Measurements from ENCODE around the gene GLI1. TPM values are rescaled to one million over a fixed set of nuclear protein-coding genes. Genes with fewer than 3 reads are reported as not detected.
"Not testable (repeated sequence)": the region's sequence is repeated elsewhere in the genome, so short reads cannot be mapped to it uniquely, and the experiment has no call there.

Gene GLI1
- 1 to 10 TPM in 1 of 2 donors, under 1 TPM in 1; 0.48 to 1.4 TPM for total RNA-seq

DNA sequence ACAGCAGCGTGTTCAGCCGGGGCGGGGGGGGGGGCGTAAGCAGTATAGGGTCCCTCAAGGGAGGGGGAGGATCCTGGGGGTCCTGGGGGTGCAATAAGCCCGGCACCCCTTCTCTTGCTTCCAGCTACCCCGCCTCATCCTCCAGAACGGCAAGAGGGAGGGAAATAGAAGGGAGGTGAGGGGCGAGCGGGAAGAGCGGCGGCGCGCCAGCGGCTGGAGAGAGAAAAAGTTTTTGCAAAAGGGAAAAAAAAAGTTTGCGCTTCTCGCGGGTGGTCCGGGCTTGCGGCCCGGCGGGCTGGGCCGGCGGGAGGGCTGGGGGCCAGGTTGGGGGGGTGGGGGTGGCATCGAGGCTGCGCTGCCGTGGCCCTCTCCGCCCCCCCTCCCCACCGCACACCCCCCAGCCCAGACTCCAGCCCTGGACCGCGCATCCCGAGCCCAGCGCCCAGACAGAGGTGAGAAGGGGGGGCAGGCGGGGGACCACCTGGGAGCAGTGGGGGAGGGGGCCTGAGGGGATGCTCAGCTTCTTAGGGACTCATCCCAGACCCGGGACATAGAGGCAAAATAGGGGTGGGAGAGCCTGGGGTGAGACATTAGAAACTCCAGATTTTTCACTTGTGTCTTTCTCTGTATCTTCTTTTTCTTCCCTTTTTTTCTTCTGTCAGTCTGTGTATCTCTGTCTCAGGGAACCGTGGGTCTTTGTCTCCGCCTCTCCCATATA is at the start of gene GLI1:
Gene GLI1, plus strand, starts transcription at position 36 of the 718 bp plus-strand sequence. CDS start 3,907 bp downstream, outside the sequence.
- peak; percentile 17 for ATAC-seq (replicated peaks)
- Mint-ChIP-seq H3K27me3 (peaks cover 12% of the 10 kb centered on the region), H3K4me3 (peak within 1 kb of the TSS; percentile 83), H3K4me1 (peaks cover 28% of the 10 kb centered on the region), H3K36me3 (ENCODE audit: low read depth) (no peaks in the 10 kb centered on the region), H3K9me3 (no peaks in the 10 kb centered on the region), H3K27ac (peak within 1 kb of the TSS; percentile 97)

DNA sequence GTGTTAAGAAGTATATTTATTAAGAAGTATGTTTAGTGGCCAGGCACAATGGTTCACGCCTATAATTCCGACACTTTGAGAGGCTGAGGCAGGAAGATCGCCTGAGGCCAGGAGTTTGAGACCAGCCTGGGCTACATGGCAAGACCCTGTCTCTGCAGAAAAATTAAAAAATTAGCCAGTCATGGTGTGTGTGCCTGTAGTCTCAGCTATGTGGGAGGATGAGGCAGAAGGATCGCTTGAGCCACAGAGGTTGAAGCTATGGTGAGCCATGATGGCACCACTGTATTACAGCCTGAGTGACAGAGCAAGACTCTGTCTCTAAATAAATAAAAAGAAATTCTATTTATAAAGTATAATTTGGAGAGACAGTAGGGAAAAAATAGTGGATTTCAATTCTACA is 49.1 kb upstream of the GLI1 start:
- no peaks in the 10 kb centered on the region for H3K27me3 Mint-ChIP-seq
- no peak overlapping the region for H3K27ac Mint-ChIP-seq
- ATAC-seq (replicated peaks): no peak
- no peak overlapping the region for H3K4me3 Mint-ChIP-seq
- H3K9me3 Mint-ChIP-seq: no peaks in the 10 kb centered on the region
- peaks cover 4% of the 10 kb centered on the region for H3K4me1 Mint-ChIP-seq
- H3K36me3 Mint-ChIP-seq (ENCODE audit: low read depth): peaks cover 4% of the 10 kb centered on the region

DNA sequence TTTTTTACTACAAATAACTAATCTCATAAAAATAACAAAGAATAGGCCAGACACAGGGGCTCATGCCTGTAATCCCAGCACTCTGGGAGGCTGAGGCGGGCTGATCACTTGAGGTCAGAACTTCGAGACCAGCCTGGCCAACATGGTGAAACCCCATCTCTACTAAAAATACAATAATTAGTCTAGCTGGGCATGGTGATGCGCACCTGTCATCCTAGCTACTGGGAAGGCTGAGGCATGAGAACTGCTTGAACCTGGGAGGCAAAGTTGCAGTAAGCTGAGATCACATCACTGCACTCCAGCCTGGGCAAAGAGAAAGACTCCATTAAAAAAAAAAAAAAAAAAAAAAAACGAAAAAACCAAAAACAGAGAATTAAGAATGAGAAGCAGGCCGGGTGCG is 45.4 kb upstream of the GLI1 start:
- not testable (repeated sequence) for H3K27ac Mint-ChIP-seq; H3K9me3 Mint-ChIP-seq; H3K27me3 Mint-ChIP-seq; H3K4me3 Mint-ChIP-seq; ATAC-seq (replicated peaks)
- Mint-ChIP-seq H3K36me3 (ENCODE audit: low read depth) (peaks cover 11% of the 10 kb centered on the region), H3K4me1 (peaks cover 11% of the 10 kb centered on the region)

DNA sequence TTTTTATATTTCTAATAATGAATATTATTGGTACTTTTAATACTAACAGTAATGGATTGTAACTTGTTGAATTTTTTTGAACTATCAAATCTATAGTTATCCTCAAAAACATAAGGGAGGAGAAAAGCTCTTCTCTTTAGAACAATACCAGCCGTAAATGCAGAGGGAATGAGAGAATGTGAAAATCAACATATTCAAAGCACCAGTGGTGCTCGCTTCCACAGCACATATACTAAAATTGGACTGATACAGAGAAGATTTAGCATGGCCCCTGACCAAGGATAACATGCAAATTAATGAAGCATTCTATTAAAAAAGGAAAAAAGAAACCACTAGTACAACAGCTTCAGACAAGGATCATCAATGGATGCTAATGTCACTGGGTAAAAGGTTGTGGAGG is 44.5 kb upstream of the GLI1 start:
- H3K4me3 Mint-ChIP-seq: no peak overlapping the region
- H3K9me3 Mint-ChIP-seq: no peaks in the 10 kb centered on the region
- no peaks in the 10 kb centered on the region for H3K27me3 Mint-ChIP-seq
- ATAC-seq (replicated peaks): no peak
- H3K36me3 Mint-ChIP-seq (ENCODE audit: low read depth): peaks cover 17% of the 10 kb centered on the region
- H3K27ac Mint-ChIP-seq: no peak overlapping the region
- H3K4me1 Mint-ChIP-seq: peaks cover 18% of the 10 kb centered on the region

DNA sequence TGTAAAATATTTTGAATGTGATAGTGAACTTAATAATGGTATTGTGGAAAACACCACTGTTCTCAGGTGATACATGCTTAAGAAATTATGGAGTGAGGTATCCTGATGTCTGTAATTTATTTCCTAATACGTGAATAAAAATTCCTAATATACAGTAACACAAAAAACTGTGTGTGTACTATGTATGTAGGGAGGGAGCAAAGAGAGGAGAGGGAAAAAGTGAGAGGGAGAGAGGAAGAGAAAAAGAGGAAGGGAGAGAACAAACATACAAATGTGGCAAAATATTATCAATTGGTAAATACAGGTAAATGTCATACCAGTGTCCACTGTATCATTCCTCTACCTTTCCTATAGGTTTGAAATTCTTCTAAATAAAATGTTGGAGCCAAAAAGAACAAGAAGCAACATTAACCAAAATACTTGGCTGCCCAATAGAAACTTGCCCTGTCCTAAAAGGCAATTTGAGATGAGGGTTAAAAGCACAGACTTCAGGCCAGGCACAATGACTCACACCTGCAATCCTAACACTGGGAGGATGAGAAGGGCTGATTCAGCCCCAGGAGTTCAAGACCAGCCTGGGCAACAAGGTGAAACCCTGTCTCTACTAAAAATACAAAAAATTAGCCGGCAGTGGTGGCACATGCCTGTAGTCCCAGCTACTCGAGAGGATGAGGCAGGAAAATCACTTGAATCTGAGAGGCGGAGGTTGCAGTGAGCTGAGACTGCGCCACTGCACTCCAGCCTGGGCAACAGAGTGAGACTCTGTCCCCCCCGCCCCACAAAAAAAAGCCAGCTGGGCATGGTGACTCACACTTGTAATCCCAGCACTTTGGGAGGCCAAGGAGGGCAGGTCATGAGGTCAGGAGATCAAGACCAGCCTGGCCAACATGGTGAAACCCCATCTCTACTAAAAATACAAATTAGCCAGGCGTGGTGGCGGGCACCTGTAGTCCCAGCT is 43.3 kb upstream of the GLI1 start:
- Mint-ChIP-seq H3K27me3 (no peaks in the 10 kb centered on the region), H3K4me1 (peaks cover 21% of the 10 kb centered on the region), H3K36me3 (ENCODE audit: low read depth) (peaks cover 20% of the 10 kb centered on the region), H3K4me3 (no peak overlapping the region), H3K27ac (no peak overlapping the region), H3K9me3 (no peaks in the 10 kb centered on the region)
- no peak for ATAC-seq (replicated peaks)

DNA sequence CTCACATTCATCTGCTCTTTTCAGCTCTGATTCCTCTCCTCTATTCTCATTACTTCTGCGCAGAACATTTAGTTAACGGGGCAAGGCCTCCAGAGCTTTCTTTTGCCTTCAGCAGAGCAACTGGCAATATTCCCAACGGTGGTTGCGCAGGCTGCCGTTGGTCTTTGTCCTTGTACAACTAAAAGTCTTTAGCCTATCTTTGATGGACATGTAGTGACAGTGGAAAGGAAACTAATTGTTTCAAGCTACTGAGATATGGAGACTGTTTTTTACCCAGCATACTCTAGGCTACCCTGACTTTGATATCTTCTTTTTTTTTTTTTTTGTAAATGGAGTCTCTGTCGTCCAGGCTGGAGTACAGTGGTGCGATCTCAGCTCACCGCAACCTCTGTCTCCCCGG is 41.3 kb upstream of the GLI1 start:
- Mint-ChIP-seq H3K36me3 (ENCODE audit: low read depth) (peaks cover 36% of the 10 kb centered on the region), H3K4me1 (peaks cover 21% of the 10 kb centered on the region), H3K9me3 (no peaks in the 10 kb centered on the region), H3K4me3 (no peak overlapping the region), H3K27me3 (no peaks in the 10 kb centered on the region), H3K27ac (peak overlapping the region; percentile 2)
- ATAC-seq (replicated peaks): no peak

DNA sequence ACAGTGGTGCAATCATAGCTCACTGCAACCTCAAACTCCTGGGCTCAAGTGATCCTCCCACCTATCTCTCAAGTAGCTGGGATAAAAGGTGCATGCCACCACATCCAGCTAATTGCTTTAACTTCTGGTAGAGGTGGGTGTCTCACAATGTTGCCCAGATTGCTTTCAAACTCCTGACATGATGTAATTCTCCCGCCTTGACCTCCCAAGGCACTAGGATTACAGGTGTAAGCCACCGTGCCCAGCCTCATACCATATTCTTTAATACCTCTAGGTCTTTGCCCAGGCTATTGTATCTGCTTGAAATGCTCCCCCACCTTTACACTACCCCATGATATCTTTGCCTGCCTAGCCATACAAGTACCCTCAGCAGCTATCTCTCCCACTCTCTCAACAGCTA is 40.1 kb upstream of the GLI1 start:
- ATAC-seq (replicated peaks): no peak
- no peaks in the 10 kb centered on the region for H3K27me3 Mint-ChIP-seq
- peaks cover 21% of the 10 kb centered on the region for H3K4me1 Mint-ChIP-seq
- peaks cover 42% of the 10 kb centered on the region for H3K36me3 Mint-ChIP-seq (ENCODE audit: low read depth)
- H3K4me3 Mint-ChIP-seq: no peak overlapping the region
- H3K27ac Mint-ChIP-seq: no peak overlapping the region
- H3K9me3 Mint-ChIP-seq: no peaks in the 10 kb centered on the region

DNA sequence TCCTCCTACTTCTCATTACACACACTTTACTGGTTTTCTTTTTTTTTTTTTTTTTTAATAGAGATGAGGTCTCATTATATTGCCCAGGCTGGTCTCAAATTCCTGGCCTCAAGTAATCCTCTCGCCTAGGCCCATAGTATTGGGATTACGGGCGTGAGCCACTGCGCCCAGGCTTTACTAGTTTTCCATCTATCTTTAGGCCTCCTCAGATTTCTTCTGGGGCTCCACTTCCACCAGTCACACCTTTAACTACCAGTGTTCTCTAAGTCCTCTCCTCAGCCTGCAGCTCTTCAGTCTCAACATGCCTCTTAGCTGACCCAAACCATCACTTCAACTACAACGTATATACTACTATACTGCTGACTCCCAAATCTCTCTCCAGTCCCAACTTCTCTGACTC is 39.1 kb upstream of the GLI1 start:
- Mint-ChIP-seq H3K4me3 (no peak overlapping the region), H3K27me3 (no peaks in the 10 kb centered on the region), H3K4me1 (peaks cover 21% of the 10 kb centered on the region), H3K27ac (no peak overlapping the region), H3K36me3 (ENCODE audit: low read depth) (peaks cover 45% of the 10 kb centered on the region), H3K9me3 (no peaks in the 10 kb centered on the region)
- ATAC-seq (replicated peaks): no peak

DNA sequence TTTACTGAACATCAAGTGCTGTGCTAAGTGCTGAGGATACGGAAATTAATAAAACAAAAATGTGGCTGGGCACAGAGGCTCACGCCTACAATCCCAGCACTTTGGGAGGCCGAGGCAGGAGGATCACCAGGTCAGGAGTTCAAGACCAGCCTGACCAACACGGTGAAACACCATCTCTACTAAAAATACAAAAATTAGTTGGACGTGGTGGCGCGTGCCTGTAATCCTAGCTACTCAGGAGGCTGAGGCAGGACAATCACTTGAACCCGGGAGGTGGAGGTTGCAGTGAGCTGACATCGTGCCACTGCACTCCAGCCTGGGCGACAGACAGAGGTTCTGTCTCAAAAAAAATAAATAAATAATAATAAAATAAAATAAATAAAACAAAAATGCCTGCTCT is 32.6 kb upstream of the GLI1 start:
- H3K27ac Mint-ChIP-seq; H3K4me3 Mint-ChIP-seq; ATAC-seq (replicated peaks); H3K9me3 Mint-ChIP-seq; H3K27me3 Mint-ChIP-seq: not testable (repeated sequence)
- H3K36me3 Mint-ChIP-seq (ENCODE audit: low read depth): peaks cover 38% of the 10 kb centered on the region
- peaks cover 23% of the 10 kb centered on the region for H3K4me1 Mint-ChIP-seq

DNA sequence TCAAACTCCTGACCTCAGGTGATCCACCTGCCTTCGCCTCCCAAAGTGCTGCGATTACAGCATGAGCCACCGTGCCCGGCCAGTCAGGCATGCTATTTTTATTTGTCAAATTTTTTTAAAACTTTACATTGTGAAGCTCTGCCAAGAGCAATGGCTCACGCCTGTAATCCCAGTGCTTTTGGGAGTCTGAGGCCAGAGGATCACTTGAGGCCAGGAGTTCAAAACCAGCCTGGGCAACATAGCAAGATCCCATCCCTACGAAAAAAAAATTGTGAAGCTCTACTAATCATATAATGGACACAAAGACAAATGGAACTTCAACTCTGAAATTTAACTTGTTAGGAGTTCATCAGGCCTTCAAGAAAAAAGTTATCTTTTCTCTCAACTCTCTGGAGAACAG is 30.6 kb upstream of the GLI1 start:
- no peaks in the 10 kb centered on the region for H3K9me3 Mint-ChIP-seq
- H3K27ac Mint-ChIP-seq: peak overlapping the region; percentile 98
- H3K36me3 Mint-ChIP-seq (ENCODE audit: low read depth): peaks cover 24% of the 10 kb centered on the region
- no peaks in the 10 kb centered on the region for H3K27me3 Mint-ChIP-seq
- H3K4me3 Mint-ChIP-seq: peak overlapping the region; percentile 98
- ATAC-seq (replicated peaks): no peak
- H3K4me1 Mint-ChIP-seq: peaks cover 23% of the 10 kb centered on the region

DNA sequence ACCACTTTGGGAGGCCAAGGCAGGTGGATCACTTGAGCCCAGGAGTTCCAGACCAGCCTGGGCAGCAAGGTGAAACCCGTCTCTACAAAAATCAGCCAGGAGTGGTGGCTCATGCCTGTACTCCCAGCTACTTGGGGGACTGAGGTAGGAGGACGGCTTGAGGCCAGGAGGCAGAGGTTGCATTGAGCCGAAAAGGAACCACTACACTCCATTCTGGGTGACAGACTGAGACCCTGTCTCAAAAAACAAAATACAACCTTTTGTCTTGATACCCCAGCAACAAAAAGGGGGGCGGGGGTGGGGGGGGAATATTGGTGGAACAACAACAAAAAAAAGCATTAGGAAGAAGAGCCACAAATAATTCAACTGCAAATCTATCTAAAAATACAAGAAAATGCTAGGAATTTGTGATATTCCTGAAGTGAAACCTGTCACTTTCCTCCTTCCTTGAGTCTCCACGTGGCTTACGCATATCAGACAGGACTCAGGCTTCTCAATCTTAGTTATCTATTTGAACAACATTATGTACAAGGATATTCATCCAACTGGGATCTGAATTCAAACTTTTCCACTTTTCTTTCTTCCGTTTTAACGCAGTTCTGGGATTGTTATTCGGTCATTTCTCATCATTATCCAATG is 30.0 kb upstream of the GLI1 start:
- Mint-ChIP-seq H3K27me3 (no peaks in the 10 kb centered on the region), H3K27ac (peak overlapping the region; percentile 98), H3K4me3 (peak overlapping the region; percentile 98), H3K4me1 (peaks cover 23% of the 10 kb centered on the region), H3K36me3 (ENCODE audit: low read depth) (peaks cover 18% of the 10 kb centered on the region), H3K9me3 (no peaks in the 10 kb centered on the region)
- no peak for ATAC-seq (replicated peaks)

DNA sequence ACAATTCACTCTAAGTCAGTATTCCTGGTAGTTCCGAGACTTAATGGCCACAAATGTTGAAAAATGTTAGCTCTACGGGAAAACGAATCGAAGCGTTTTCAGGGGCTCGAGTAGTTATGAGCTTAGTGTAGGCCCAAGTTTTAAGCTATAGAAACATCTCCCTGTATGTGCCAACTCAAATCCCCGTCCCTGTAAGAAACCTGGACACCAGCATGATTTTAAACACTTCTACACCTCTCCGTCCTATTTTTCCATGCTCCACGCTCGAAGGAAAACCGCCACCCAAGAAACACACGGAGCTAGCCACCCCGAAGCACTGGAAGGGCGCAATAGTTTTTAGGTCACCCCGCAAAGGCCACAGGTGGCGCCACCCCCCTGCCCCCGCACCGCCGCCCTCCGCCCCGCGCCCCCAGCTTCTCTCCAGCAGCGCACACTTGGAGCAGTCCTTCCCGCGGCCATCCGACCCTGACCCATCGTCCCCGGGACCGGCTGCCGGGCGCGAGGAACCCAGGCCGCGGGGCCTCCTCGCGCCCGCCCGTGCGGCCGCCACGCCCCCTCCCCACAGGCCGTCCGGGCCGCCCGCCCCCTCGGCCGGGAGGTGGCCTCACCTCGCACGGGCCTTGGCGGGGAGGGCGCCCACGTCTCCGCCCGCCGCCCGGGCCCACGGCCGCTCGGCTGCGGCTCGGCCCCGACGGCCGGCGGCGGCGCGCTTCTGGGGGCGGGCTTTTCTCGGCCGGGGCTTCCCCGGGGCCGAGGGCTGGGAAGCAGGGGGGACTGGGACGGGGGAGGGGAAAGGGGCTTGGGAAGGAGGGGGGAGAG is 29.3 kb upstream of the GLI1 start:
- H3K4me1 Mint-ChIP-seq: peaks cover 23% of the 10 kb centered on the region
- peaks cover 17% of the 10 kb centered on the region for H3K36me3 Mint-ChIP-seq (ENCODE audit: low read depth)
- peak overlapping the region; percentile 98 for H3K4me3 Mint-ChIP-seq
- peak; percentile 65 for ATAC-seq (replicated peaks)
- no peaks in the 10 kb centered on the region for H3K9me3 Mint-ChIP-seq
- no peaks in the 10 kb centered on the region for H3K27me3 Mint-ChIP-seq
- peak overlapping the region; percentile 98 for H3K27ac Mint-ChIP-seq

DNA sequence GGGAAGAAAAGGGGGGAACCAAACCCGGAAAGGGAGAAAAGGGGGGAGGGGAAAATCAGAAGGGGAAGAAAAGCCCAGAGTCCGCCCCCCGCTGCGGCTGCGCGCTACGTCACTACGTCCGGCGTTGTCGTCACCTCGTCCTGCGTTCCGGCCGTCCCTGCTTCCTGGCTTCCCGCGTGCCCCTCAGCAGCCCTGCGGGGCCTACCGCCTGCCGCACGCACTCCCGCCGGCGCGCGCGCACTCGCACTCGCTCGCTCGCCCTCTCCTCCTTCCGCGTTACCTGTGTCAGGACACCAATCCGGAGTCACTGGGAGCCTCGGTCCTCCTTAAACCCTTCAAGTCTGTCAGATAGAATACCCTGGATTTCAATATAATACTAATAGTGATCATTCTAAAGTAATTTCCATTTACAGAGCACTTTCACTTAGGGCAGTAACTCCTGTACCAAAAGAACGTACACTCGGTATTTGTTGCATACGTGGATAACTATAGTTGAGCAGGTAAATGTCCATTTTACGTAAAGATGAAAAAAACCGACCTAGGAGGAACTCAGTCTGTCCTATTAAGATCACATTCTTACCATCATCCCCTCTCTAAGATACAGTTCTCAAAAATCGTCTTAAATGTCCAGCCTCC is 28.5 kb upstream of the GLI1 start, which contains the start of gene R3HDM2:
Gene R3HDM2, minus strand, starts transcription at position 113 of the 636 bp plus-strand sequence. CDS start 120,615 bp downstream, outside the sequence.
- H3K27me3 Mint-ChIP-seq: no peaks in the 10 kb centered on the region
- H3K4me1 Mint-ChIP-seq: peaks cover 23% of the 10 kb centered on the region
- peak within 1 kb of the TSS; percentile 98 for H3K4me3 Mint-ChIP-seq
- H3K36me3 Mint-ChIP-seq (ENCODE audit: low read depth): peaks cover 11% of the 10 kb centered on the region
- no peaks in the 10 kb centered on the region for H3K9me3 Mint-ChIP-seq
- ATAC-seq (replicated peaks): peak; percentile 97
- peak within 1 kb of the TSS; percentile 98 for H3K27ac Mint-ChIP-seq
